ENCODE measurements around the gene MKRN2.
"Not testable (repeated sequence)": the region's sequence is repeated elsewhere in the genome, so short reads cannot be mapped to it uniquely, and the experiment has no call there.

Gene MKRN2

GRCh38 chr3:12620729-12621128, 63.8 kb downstream of the MKRN2 start:
- intact Hi-C loops (cut with DNase I): no loop called here

GRCh38 chr3:12622335-12622734, 65.4 kb downstream of the MKRN2 start:
- DNase-seq: no peak
- intact Hi-C loops (cut with DNase I): no loop called here

More at GRCh38 chr3:12620729-12621128, 63.8 kb downstream of the MKRN2 start:
- DNase-seq: no peak

GRCh38 chr3:12624056-12624455, 67.2 kb downstream of the MKRN2 start:
- intact Hi-C loops (cut with DNase I): no loop called here
- DNase-seq: no peak

GRCh38 chr3:12624964-12625363, 68.1 kb downstream of the MKRN2 start:
- intact Hi-C loops (cut with DNase I); DNase-seq: not testable (repeated sequence)

- DNase-seq: no peak
- intact Hi-C loops (cut with DNase I): no loop called here
These were observed 70.5 kb downstream of the MKRN2 start for GRCh38 chr3:12627370-12627769.

- DNase-seq: no peak
- intact Hi-C loops (cut with DNase I): no loop called here
These were observed 71.9 kb downstream of the MKRN2 start for GRCh38 chr3:12628813-12629212.

- DNase-seq: no peak
- intact Hi-C loops (cut with DNase I): no loop called here
These were observed 72.7 kb downstream of the MKRN2 start for GRCh38 chr3:12629560-12629959.

- no peak for DNase-seq
These were observed 73.4 kb downstream of the MKRN2 start for GRCh38 chr3:12630292-12630691.

GRCh38 chr3:12630843-12631242, 74.0 kb downstream of the MKRN2 start:
- DNase-seq; intact Hi-C loops (cut with DNase I): not testable (repeated sequence)

More at GRCh38 chr3:12630292-12630691, 73.4 kb downstream of the MKRN2 start:
- intact Hi-C loops (cut with DNase I): no loop called here

- intact Hi-C loops (cut with DNase I): no loop called here
- no peak for DNase-seq
These were observed 75.6 kb downstream of the MKRN2 start for GRCh38 chr3:12632523-12632922.

- DNase-seq: no peak
- intact Hi-C loops (cut with DNase I): no loop called here
These were observed 76.2 kb downstream of the MKRN2 start for GRCh38 chr3:12633108-12633507.
